ENCODE results near the gene OBP2A.

Gene OBP2A

GRCh38 chr9:135514342-135515082, 31.4 kb upstream of the OBP2A start:
- no peaks in the 10 kb centered on the region for H3K36me3 ChIP-seq (ENCODE audit: insufficient read depth)
- H3K27me3 ChIP-seq (ENCODE audit: insufficient read depth, low read depth) = peaks cover 80% of the 10 kb centered on the region
- no peak for TF ChIP-seq CTCF (conservative IDR thresholded peaks at IDR 0.05; ENCODE audit: low read depth, low read length)
- no peak overlapping the region for H3K27ac ChIP-seq
- H3K9ac ChIP-seq = no peak overlapping the region
- H3K79me2 ChIP-seq (ENCODE audit: insufficient read depth, low read depth) = no peaks in the 10 kb centered on the region
- no peak overlapping the region for H3K4me2 ChIP-seq
- H3K4me3 ChIP-seq (IDR thresholded peaks at IDR 0.05; ENCODE audit: insufficient read depth, low read depth, low read length) = no peak overlapping the region
- H3K4me1 ChIP-seq (ENCODE audit: low read depth, poor library complexity, severe bottlenecking) = no peaks in the 10 kb centered on the region
- H2AFZ ChIP-seq (ENCODE audit: low read depth) = no peak overlapping the region
- no peaks in the 10 kb centered on the region for H4K20me1 ChIP-seq (ENCODE audit: insufficient read depth)

GRCh38 chr9:135515083-135515951, 30.6 kb upstream of the OBP2A start:
- Histone ChIP-seq H3K9ac (no peak overlapping the region), H4K20me1 (ENCODE audit: insufficient read depth) (no peaks in the 10 kb centered on the region), H3K36me3 (ENCODE audit: insufficient read depth) (no peaks in the 10 kb centered on the region), H3K4me3 (IDR thresholded peaks at IDR 0.05; ENCODE audit: insufficient read depth, low read depth, low read length) (no peak overlapping the region), H2AFZ (ENCODE audit: low read depth) (no peak overlapping the region), H3K4me1 (ENCODE audit: low read depth, poor library complexity, severe bottlenecking) (no peaks in the 10 kb centered on the region), H3K27ac (no peak overlapping the region), H3K27me3 (ENCODE audit: insufficient read depth, low read depth) (peaks cover 81% of the 10 kb centered on the region), H3K79me2 (ENCODE audit: insufficient read depth, low read depth) (no peaks in the 10 kb centered on the region), H3K4me2 (no peak overlapping the region)
- TF ChIP-seq CTCF (conservative IDR thresholded peaks at IDR 0.05; ENCODE audit: low read depth, low read length) = no peak

- Histone ChIP-seq H2AFZ (ENCODE audit: low read depth) (no peak overlapping the region), H3K4me2 (no peak overlapping the region)
Measured at GRCh38 chr9:135516132-135516860, 29.6 kb upstream of the OBP2A start.

More at GRCh38 chr9:135516132-135516860, 29.6 kb upstream of the OBP2A start:
- Histone ChIP-seq H3K27ac (no peak overlapping the region), H3K27me3 (ENCODE audit: insufficient read depth, low read depth) (peaks cover 83% of the 10 kb centered on the region), H4K20me1 (ENCODE audit: insufficient read depth) (no peaks in the 10 kb centered on the region), H3K36me3 (ENCODE audit: insufficient read depth) (no peaks in the 10 kb centered on the region), H3K4me3 (IDR thresholded peaks at IDR 0.05; ENCODE audit: insufficient read depth, low read depth, low read length) (no peak overlapping the region), H3K79me2 (ENCODE audit: insufficient read depth, low read depth) (no peaks in the 10 kb centered on the region), H3K4me1 (ENCODE audit: low read depth, poor library complexity, severe bottlenecking) (no peaks in the 10 kb centered on the region), H3K9ac (no peak overlapping the region)
- no peak for TF ChIP-seq CTCF (conservative IDR thresholded peaks at IDR 0.05; ENCODE audit: low read depth, low read length)
